NOMO-1 (cell line): ENCODE data around the gene KMT2D.
"Not testable (repeated sequence)": the region's sequence is repeated elsewhere in the genome, so short reads cannot be mapped to it uniquely, and the experiment has no call there.

Source experiments
- DNase-seq, 2 experiments: peaks; one replicate each; lab custom pipeline; 2025; ENCODE audit not compliant: unreplicated experiment in 2 of 2; lab: John Stamatoyannopoulos, UW

The KMT2D gene

GRCh38 chr12:49088150-49088931 is 27.7 kb upstream of the KMT2D start:
- DNase-seq = peak; percentile 78 to 83

DNA sequence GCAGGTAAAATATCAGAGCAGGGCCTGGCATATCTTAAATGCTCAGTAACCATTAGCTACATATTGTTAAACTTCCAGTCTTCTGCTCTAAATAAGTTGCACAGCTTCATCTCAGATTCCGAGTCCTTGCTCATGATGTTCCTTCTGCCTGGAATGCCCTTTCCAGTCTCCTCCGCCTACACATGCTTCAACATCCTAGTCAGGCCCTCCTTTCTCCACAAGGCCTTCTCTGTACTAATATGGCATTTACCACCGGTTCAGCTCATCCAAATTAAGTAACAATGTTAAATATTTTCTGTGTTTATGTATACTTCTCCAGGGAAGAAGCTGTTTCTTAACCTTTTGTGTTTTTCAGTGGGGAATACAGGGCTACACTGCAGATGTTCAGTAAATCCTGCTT is 25.5 kb upstream of the KMT2D start:
- DNase-seq = no peak

DNA sequence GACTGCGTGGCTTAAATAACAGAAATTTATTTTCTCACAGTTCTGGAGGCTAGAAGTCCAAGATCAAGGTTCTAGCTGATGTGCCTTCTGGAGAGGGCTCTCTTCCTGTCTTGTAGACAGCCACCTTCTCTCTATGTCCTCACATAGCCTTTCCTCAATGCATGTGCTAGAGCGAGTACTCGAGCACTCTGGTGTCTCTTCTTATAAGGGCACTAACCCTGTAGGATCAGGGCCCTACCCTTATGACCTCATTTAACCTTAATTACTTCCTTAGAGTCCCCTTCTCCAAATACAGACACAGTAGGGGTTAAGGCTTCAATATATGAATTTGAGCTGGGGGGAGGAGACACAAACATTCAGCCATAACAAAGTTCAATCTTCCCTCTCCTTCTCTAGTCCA is 23.8 kb upstream of the KMT2D start:
- DNase-seq = no peak

DNA sequence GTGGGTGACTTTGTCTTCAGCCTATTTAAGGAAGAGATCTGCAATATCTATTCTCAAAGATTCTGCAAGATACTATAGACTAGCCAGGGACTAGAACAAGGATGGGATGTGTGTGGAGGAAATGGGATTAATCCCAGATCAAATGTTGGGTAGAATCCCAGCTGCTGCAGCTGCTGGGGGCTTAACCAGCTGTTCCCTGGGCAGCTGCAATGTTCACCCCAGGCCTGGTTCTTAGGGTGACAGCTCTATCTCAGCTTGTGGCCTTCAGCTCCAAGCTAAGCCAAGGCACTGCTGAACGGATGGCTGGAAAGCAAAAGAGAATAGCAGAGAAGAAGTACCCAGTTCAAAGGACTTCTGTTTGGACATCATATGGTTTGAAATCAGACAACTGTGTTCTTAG is 19.2 kb upstream of the KMT2D start:
- DNase-seq = no peak

- no peak for DNase-seq
Measured at GRCh38 chr12:49070971-49071370, 10.4 kb upstream of the KMT2D start.

DNA sequence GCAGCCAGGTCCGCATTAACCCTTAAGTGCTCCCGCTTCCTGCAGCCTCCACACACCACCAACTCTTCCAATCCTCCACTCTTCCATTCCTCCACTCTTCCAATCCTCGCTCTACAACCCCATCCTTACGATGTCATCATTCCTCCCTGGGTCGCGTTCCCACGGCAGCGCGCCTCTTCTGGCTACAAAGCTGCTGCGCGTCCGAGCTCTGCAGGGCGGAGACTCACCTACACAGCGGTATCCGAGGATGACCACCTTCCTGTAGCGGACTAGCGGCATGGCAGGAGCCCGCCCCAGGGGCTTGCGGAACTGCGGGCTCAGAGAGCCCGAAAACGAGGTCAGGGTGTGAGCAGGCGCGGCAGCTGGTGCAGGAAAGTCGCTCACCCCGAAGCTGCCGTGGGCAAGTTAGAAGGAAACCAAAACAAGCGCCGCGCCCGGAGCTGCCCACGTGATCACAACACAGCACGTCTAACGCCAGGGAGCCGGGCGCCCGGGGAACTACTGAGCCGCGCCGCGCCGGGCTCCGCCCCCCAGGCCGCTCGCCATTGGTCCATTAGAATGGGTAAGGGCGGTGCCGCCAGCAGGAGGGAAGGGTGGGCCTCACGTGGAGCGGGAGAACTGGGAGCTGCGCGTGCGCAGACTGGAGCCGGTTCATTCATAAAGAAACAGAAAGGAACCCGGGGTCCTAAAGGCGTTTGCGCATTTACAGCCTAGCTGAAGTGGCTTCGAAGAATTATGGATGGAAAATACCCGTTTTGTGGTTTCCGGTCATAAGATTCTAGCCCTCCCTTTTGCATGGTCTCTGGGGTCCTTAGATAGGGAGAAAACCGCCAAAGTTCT is 9.1 kb upstream of the KMT2D start, which contains the start of gene RHEBL1:
RHEBL1 (minus strand) TSS at position 473 of the 840 bp plus-strand sequence; CDS start at position 279, 194 bp downstream.
- DNase-seq = peak; percentile 98 to 99

DNA sequence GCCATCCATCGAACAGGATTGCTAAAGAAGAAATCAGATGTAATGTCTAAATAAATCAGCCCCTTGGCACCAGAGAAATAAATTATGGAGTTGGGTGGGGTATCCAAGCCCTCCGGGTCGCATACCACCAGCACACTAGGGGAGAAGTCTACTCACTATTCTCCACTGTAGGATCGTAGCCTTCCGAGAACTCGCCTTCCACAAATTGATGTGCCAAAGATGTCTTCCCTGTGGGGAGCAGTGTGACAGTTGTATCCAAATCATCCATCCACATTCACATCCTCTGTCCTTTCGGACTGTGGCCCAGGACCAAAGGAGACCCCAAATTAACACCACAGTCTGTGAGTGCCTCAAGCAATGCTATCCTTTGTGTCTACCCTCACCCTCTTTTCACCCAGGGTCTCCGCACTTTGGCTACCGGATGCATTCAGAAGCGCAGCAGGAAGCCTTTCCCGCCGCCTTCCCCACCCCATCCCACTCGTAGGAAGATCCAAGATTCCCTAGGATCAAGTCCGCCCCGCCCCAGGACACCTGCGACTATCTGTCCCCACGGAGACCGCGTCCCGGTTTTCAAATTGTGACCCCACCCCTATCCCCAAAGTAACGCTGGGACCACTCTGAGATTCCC is 8.4 kb upstream of the KMT2D start:
- DNase-seq = no peak

DNA sequence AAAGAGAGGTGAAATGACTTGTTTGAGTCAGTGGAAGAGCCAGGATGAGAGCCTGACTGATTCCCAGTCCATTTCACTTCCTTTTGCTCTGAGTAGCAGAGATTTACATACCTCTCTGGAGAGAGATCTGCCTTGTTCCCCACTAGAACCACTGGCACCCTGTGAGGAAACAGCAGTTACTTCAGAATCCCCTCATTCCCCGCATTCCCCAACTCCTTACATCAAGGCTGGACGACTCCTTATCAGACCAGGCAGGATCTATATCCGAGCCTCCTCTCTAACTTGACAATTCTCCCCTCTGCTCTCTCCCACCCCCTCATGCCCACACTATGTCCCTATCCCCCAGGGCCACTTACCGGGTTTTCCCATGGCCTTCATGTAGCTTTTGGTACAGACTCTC is 5.5 kb upstream of the KMT2D start:
- DNase-seq = no peak

GRCh38 chr12:49064767-49065152 is 4.2 kb upstream of the KMT2D start:
- DNase-seq = no peak

GRCh38 chr12:49061916-49062315 is 1.3 kb upstream of the KMT2D start:
- DNase-seq = not testable (repeated sequence)

GRCh38 chr12:49061157-49061650 is 610 bp upstream of the KMT2D start:
- DNase-seq = no peak

DNA sequence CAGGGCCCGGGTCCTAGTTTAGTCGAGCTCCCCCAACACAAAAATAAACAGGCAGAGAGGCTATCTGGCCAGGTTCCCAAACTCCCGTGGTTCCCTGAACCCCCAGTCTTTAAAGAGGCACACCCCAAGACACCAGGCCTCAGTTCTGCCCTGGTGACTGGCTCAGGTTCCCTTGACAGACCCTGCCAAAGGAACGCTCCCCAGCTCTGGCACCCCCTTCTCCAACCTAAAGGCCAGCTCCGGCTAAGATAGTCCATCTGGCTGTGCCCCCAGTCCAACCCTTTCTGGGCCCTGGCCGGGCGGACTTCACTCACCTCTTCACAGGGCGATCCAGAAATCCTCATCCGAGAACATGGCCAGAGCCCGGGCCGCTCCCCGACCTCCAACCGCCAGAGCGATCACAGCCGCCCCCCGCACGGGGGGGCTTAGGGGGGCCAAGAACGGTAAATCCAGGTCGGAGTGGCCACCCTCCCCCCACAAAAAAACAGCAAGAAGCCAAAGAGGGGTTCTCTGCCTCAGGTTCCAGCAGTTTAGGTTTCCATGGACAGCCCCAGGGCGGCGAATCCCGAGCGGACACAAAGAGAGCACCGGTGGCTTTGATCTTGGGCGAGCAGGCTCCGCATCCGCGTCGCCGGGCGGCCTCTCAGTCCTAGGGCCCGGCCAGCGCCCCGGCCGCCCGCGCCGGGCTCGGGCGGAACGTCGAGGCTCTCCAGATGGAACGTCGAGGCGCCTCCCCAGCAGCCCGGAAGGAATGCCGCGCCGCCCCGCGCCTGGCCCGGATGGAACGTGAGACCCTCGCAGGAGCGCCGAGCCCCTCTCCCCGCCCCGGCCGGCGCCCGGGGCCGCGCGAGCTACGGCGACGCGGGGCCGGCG is 1.1 kb downstream of the KMT2D start:
- peak in 1 of 2 experiments; percentile 7 for DNase-seq

DNA sequence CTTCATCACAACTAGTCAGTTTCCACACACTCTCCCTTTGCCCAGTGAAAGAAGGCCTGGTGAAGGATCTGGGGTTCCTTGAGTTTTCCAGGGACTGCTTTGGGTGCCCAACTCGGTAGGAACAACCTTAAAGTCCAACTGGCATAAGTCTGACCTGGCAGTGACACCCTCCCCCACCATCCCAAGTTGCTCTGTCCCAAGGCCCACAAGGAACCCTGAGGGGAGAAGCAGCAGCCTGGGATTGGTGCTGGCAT is 1.6 kb downstream of the KMT2D start:
- no peak for DNase-seq

DNA sequence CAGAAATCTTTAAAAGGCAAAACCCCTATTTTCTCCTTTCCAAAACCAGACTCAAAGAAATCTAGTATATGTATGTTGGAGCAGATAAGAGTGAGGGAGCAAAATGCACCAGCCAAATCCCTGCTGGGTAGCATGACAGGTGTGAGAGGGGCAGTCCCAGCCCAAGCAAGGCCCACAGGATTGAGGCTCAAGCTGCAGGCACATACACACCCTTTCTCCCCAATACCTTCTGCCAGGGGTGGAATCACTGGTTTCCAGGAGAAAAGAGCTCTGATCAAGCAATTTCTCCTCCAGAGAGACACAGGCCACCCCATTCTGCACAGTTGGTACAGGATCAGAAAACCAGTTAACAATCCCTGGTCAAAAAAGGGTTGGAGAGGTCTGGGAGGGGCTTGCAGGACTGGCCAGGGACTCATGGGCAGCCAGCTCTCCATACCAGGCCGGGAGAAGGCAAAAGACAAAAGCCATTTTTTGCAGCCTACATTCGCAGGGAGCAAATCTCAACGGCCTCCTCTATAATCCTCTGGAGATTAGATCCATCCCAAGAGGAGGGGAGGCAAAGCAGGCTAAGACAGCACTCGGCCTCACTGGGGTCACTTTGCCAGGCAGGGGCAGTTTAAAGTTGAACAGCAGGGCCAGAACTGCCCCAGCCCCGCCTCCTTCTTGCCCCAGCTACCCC is 2.1 kb downstream of the KMT2D start:
- no peak for DNase-seq

GRCh38 chr12:49057888-49058287 is 2.7 kb downstream of the KMT2D start:
- peak in 1 of 2 experiments; percentile 9 for DNase-seq

GRCh38 chr12:49055978-49056754 is 4.4 kb downstream of the KMT2D start:
- DNase-seq = peak; percentile 84 to 95

- no peak for DNase-seq
Measured at GRCh38 chr12:49055092-49055491, 5.5 kb downstream of the KMT2D start.

DNA sequence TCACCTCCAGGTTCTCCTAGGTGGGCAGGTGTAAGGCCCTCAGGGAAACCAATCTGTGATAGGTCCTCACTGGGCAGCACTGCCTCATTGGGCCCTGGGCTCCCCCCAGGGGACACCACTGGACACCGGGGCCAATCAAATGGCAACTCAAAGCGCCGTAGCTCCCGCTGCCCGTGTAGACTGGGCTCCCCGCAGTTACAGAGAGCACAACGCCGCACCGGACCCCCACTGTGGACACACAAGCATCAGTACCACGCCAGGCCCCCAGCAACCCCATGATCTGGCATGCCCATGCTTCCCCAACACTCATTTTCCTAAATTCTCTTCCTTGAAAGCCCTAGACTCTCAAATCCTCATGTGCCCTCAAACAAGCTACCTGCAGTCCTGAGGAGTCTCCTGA is 6.1 kb downstream of the KMT2D start:
- no peak for DNase-seq

GRCh38 chr12:49054096-49054495 is 6.5 kb downstream of the KMT2D start:
- DNase-seq = no peak
